ENCODE measurements around the gene TPPP2. TPM values are rescaled to one million over a fixed set of nuclear protein-coding genes. Genes with fewer than 3 reads are reported as not detected.

The TPPP2 gene
- total and polyA plus RNA-seq, 10 of the 15 experiments (the other 5 are each of a cell fraction or from before 2014, with no cell fraction given), result not detected

- H3K4me1 ChIP-seq (ENCODE audit: control insufficient read depth, insufficient read depth, low read length), result no peaks in the 10 kb centered on the region
- ATAC-seq (no peak), FAIRE-seq (no peak), DNase-seq (ENCODE audit: low read depth, low spot score) (no peak)
- BruUV-seq (replicated peaks), result no TSS peak
- H3K27ac ChIP-seq (ENCODE audit: control insufficient read depth, insufficient read depth), result no peak overlapping the region
- H3K9me3 ChIP-seq (replicated peaks; ENCODE audit: control insufficient read depth, insufficient read depth, low read length), result no peaks in the 10 kb centered on the region
- in situ Hi-C loops (cut with MboI), result no loop called here
- peaks cover 0 to 3% of the 10 kb centered on the region in 2 experiments; a peak in 1 of 4 replicates for H3K27me3 ChIP-seq (replicated peaks in 1 of 2; ENCODE audit: control insufficient read depth in 2 of 2, insufficient read depth in 2 of 2, low read length in 1 of 2)
- H3K9ac ChIP-seq (ENCODE audit: control insufficient read depth, insufficient read depth, low read length), result no peak overlapping the region
- H4K20me1 ChIP-seq (ENCODE audit: control insufficient read depth, insufficient read depth), result no peaks in the 10 kb centered on the region
- POLR2A ChIA-PET, result no interaction called here
- 46% methylated on average over 5 of the region's 5 CpGs for WGBS (ENCODE audit: insufficient coverage, insufficient replicate concordance, low lambda C conversion rate, missing lambda C conversion rate)
- SMC1A ChIA-PET (ENCODE audit: uncharacterized antibody, unreplicated experiment), result no interaction called here
- H3K79me2 ChIP-seq (ENCODE audit: control insufficient read depth, insufficient read depth, low read length), result no peaks in the 10 kb centered on the region
- no peaks in the 10 kb centered on the region for H3K36me3 ChIP-seq (ENCODE audit: control insufficient read depth in 2 of 2, insufficient read depth in 2 of 2, low read length in 1 of 2)
- CTCF ChIA-PET, result interaction anchor here (1.0 to 1.6 kb wide), 3 partner anchors 10 to 64 kb away, joined by 3 to 5 read pairs (median 3); no protein-coding TSS in a partner anchor
- intact Hi-C loops (cut with micrococcal nuclease; ENCODE audit: unreplicated experiment), result no loop called here
- no peak overlapping the region for H3K4me3 ChIP-seq
- RAD21 ChIA-PET (ENCODE audit: unreplicated experiment), result no interaction called here
- H2AFZ ChIP-seq (ENCODE audit: control insufficient read depth, low read depth, low read length), result no peak overlapping the region
- no peak overlapping the region for H3K4me2 ChIP-seq (ENCODE audit: control insufficient read depth, insufficient read depth)
- TF ChIP-seq CEBPB (IDR thresholded peaks at IDR 0.05; ENCODE audit: borderline replicate concordance in 1 of 2, low read depth in 2 of 2, low read length in 2 of 2) (no peak), ASH2L (IDR thresholded peaks at IDR 0.05; ENCODE audit: borderline replicate concordance, low read depth) (no peak), TCF12 (IDR thresholded peaks at IDR 0.05; ENCODE audit: low read depth, low read length) (no peak)
- TF ChIP-seq, protein P1, sequence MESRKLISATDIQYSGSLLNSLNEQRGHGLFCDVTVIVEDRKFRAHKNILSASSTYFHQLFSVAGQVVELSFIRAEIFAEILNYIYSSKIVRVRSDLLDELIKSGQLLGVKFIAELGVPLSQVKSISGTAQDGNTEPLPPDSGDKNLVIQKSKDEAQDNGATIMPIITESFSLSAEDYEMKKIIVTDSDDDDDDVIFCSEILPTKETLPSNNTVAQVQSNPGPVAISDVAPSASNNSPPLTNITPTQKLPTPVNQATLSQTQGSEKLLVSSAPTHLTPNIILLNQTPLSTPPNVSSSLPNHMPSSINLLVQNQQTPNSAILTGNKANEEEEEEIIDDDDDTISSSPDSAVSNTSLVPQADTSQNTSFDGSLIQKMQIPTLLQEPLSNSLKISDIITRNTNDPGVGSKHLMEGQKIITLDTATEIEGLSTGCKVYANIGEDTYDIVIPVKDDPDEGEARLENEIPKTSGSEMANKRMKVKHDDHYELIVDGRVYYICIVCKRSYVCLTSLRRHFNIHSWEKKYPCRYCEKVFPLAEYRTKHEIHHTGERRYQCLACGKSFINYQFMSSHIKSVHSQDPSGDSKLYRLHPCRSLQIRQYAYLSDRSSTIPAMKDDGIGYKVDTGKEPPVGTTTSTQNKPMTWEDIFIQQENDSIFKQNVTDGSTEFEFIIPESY (IDR thresholded peaks at IDR 0.05), result no peak
These were observed 48.3 kb downstream of the TPPP2 start for GRCh38 chr14:21078287-21078686.

GRCh38 chr14:21078726-21079125 is 48.7 kb downstream of the TPPP2 start:
- POLR2A ChIA-PET, result no interaction called here
- intact Hi-C loops (cut with micrococcal nuclease; ENCODE audit: unreplicated experiment) (no loop called here), in situ Hi-C loops (cut with MboI) (no loop called here)
- ATAC-seq (no peak), FAIRE-seq (no peak), DNase-seq (ENCODE audit: low read depth, low spot score) (no peak)
- Histone ChIP-seq H3K79me2 (ENCODE audit: control insufficient read depth, insufficient read depth, low read length) (no peaks in the 10 kb centered on the region), H2AFZ (ENCODE audit: control insufficient read depth, low read depth, low read length) (no peak overlapping the region), H3K4me2 (ENCODE audit: control insufficient read depth, insufficient read depth) (no peak overlapping the region), H3K4me1 (ENCODE audit: control insufficient read depth, insufficient read depth, low read length) (no peaks in the 10 kb centered on the region), H3K9ac (ENCODE audit: control insufficient read depth, insufficient read depth, low read length) (no peak overlapping the region), H3K36me3 (ENCODE audit: control insufficient read depth in 2 of 2, insufficient read depth in 2 of 2, low read length in 1 of 2) (no peaks in the 10 kb centered on the region), H4K20me1 (ENCODE audit: control insufficient read depth, insufficient read depth) (no peaks in the 10 kb centered on the region), H3K9me3 (replicated peaks; ENCODE audit: control insufficient read depth, insufficient read depth, low read length) (no peaks in the 10 kb centered on the region), H3K27me3 (replicated peaks in 1 of 2; ENCODE audit: control insufficient read depth in 2 of 2, insufficient read depth in 2 of 2, low read length in 1 of 2) (peaks cover 0 to 3% of the 10 kb centered on the region in 2 experiments; a peak in 1 of 4 replicates), H3K4me3 (no peak overlapping the region), H3K27ac (ENCODE audit: control insufficient read depth, insufficient read depth) (no peak overlapping the region)
- TF ChIP-seq ETV6 (conservative IDR thresholded peaks at IDR 0.05 in 1 of 2, IDR thresholded peaks at IDR 0.05 in 1 of 2; ENCODE audit: borderline replicate concordance in 1 of 2, low read depth in 1 of 2), result no peak
- no peak for TF ChIP-seq SP1 (IDR thresholded peaks at IDR 0.05; ENCODE audit: low read depth, low read length)
- no peak for TF ChIP-seq MYB (IDR thresholded peaks at IDR 0.05; ENCODE audit: borderline replicate concordance, low read depth, low read length)
- TF ChIP-seq LARP7 (IDR thresholded peaks at IDR 0.05), result no peak
- TF ChIP-seq SRF (IDR thresholded peaks at IDR 0.05; ENCODE audit: low read depth in 2 of 2, low read length in 2 of 2), result no peak
- no peak for TF ChIP-seq EGR1 (IDR thresholded peaks at IDR 0.05; ENCODE audit: borderline replicate concordance in 1 of 2, low read depth in 2 of 2, low read length in 2 of 2)
- TF ChIP-seq E2F4 (IDR thresholded peaks at IDR 0.05; ENCODE audit: low read depth, low read length), result no peak
- TF ChIP-seq, protein P1 (IDR thresholded peaks at IDR 0.05), result no peak
- TF ChIP-seq CBX3 (IDR thresholded peaks at IDR 0.05; ENCODE audit: borderline replicate concordance, low read depth), result no peak
- TF ChIP-seq SREBF1 (IDR thresholded peaks at IDR 0.05; ENCODE audit: low read length), result no peak
- SMC1A ChIA-PET (ENCODE audit: uncharacterized antibody, unreplicated experiment), result no interaction called here
- RAD21 ChIA-PET (ENCODE audit: unreplicated experiment), result no interaction called here
- WGBS (ENCODE audit: insufficient coverage, insufficient replicate concordance, low lambda C conversion rate, missing lambda C conversion rate), result 13% methylated on average over 10 of the region's 10 CpGs
- CTCF ChIA-PET, result interaction anchor here (1.3 to 1.9 kb wide), 2 partner anchors 7 to 26 kb away, joined by 6 to 9 read pairs; no protein-coding TSS in a partner anchor
- BruUV-seq (replicated peaks), result no TSS peak

Data from GM12878 (cell line).